ENCODE measurements around the gene AFF4.
"Not testable (repeated sequence)": the region's sequence is repeated elsewhere in the genome, so short reads cannot be mapped to it uniquely, and the experiment has no call there.

AFF4 gene

GRCh38 chr5:132963171-132964104 lies at the start of gene AFF4:
AFF4 (minus strand) TSS chr5:132963634; CDS start chr5:132937189, 26,445 bp downstream.
- DNase-seq: peak; percentile 76

- DNase-seq: not testable (repeated sequence)
These were observed 45.0 kb upstream of the AFF4 start for GRCh38 chr5:133008455-133008854.

GRCh38 chr5:133006653-133007052 lies 43.2 kb upstream of the AFF4 start:
- no peak for DNase-seq

GRCh38 chr5:132999246-132999645 lies 35.8 kb upstream of the AFF4 start:
- DNase-seq: no peak

GRCh38 chr5:132998556-132998955 lies 35.1 kb upstream of the AFF4 start:
- no peak for DNase-seq

GRCh38 chr5:132996307-132996706 lies 32.9 kb upstream of the AFF4 start:
- no peak for DNase-seq

GRCh38 chr5:132987531-132988408 lies 24.3 kb upstream of the AFF4 start:
- no peak for DNase-seq

- not testable (repeated sequence) for DNase-seq
These were observed 19.5 kb upstream of the AFF4 start for GRCh38 chr5:132982971-132983370.

- DNase-seq: no peak
These were observed 17.9 kb upstream of the AFF4 start for GRCh38 chr5:132981288-132981687.

- DNase-seq: no peak
These were observed 16.5 kb upstream of the AFF4 start for GRCh38 chr5:132979976-132980375.

- DNase-seq: no peak
These were observed 16.0 kb upstream of the AFF4 start for GRCh38 chr5:132979367-132979940.

GRCh38 chr5:132976852-132977251 lies 13.4 kb upstream of the AFF4 start:
- DNase-seq: no peak

GRCh38 chr5:132972436-132972828 lies 9.0 kb upstream of the AFF4 start:
- DNase-seq: not testable (repeated sequence)

- DNase-seq: no peak
These were observed 8.3 kb upstream of the AFF4 start for GRCh38 chr5:132971483-132972435.

GRCh38 chr5:132965120-132965519 lies 1.7 kb upstream of the AFF4 start:
- DNase-seq: no peak

GRCh38 chr5:132962429-132963021 lies 909 bp downstream of the AFF4 start:
- DNase-seq: peak; percentile 56

GRCh38 chr5:132961887-132962286 lies 1.5 kb downstream of the AFF4 start:
- DNase-seq: no peak

- not testable (repeated sequence) for DNase-seq
These were observed 2.2 kb downstream of the AFF4 start for GRCh38 chr5:132961123-132961815.

GRCh38 chr5:132956166-132956799 lies 7.2 kb downstream of the AFF4 start:
- not testable (repeated sequence) for DNase-seq

- no peak for DNase-seq
These were observed 9.7 kb downstream of the AFF4 start for GRCh38 chr5:132953710-132954109.
